Suppressor macrophage treated with lipopolysaccharide for 1 hour (primary cell): ENCODE data around the gene LUZP2.

Experiments
- DNase-seq, 3 donors: peaks; one replicate each; pipeline ENCODE4 v3.0.0-alpha.2; 2020 to 2022

The LUZP2 gene

DNA sequence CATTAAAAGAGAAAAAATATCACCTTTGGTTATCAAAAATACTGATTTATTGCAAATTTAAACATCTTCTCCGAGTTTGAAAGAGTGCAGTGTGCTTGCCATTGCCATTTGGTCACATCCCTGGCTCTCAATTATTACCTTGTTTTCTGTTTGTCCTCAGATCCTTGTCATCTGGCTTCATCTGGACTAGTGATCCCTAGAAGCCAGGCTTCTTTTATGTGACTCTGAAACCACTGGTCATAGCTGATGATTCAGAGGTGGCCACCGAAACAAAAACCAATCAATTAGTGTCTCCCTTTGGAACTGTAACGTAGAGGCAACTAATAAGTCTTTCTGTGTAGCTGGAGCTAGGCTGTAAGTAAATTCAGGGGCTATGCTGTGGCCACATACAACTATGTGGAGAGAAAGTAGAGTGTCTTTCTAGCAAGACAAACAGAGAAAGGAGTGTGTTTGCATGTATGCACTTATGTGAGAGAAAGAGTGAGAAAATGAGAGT lies 237.9 kb downstream of the LUZP2 start:
- no peak for DNase-seq

DNA sequence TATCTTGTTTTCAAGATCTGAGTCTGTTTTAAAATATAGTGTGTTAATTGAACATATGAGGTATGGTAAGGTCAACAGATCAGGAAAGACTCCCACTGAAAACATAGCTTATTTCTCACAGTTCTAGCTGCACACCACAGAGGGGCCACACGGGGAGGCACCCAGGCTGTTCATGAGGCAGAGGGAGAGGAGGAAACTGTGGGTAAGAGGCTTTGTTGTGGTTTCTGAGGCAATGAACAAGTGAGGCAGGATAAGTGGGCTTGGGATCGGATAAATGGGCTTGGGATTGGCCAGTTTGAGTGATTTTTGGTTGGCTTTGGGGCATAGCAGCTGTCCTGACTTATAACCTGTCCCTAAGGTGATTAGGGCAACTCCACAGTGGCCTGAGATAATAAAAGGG lies 242.1 kb downstream of the LUZP2 start:
- DNase-seq: no peak

DNA sequence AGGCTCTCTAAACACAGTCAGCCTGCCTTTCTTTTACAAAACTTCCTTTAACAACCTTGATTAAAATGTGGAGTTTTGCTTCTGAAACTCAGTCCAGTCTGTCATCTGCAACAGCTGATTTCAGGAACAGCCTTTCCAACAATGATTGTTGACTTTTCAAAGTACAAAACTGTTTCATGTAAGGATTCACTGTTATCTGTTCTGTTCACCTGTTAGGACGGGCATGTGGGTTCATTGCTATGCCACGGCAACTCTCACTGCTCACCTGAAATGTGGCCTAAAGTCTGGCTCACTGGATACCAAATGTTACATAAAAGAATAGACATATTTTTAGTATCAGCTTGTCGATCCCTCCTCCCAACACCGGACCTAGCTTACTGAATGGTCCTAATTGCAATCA lies 242.8 kb downstream of the LUZP2 start:
- DNase-seq: no peak

DNA sequence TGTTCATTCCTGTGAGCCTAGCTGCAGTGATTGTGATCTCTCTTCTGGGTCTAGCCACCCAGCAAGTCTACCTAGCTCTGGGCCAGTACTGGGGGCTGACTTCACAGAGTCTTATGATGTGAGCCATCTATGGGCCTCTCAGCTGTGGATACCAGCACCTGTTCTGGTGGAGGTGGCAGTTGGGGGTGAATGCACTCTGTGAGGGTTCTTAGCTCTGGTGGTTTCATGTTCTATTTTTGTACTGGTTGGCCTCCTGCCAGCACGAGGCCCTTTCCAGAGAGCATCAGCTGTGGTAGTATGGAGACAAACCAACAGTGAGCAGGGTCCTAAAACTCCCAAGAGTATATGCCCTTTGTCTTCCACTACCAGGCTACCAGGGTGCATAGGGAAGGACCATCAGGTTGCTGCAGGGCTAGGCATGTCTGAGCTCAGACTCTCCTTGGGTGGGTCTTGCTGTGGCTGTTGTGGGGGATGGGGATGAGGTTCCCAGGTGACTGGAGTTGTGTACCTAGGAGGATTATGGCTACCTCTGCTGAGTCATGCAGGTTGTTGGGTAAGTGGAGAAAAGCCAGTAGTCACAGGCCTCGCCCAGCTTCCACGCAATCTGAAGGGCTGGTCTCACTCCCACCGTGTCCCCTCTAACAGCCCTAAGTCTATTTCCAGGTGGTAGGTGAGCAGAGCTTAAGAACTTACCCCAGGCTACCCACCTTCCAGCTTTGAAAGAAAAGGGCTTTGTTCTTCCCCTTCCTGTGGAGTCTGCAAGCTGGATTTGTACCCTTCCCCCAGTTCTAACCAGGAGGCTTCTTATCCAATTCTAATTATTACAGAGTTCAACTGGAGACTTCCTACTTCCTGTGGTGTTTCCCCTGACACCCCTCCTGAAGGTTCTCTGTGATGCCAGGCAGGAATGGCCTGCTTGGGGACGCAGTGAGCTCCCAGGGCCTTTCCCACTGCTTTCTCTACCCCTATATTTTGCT lies 250.7 kb downstream of the LUZP2 start:
- peak in 1 of 3 donors; percentile 1 for DNase-seq

DNA sequence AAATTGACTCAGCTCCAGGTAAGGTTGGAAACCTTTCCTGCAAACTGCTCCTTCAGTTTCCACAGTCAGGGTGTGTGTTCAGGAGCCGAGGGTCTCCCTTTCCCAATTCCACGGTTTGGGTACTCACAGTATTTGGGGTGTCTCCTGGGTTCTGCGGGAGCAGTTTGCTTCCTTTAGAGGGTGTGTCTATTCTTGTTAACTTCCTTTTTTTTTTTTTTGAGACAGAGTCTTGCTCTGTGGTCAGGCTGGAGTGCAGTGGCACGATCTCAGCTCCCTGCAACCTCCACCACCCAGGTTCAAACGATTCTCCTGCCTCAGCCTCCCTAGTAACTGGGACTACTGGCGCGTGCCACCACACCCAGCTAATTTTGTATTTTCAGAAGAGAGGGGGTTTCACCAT lies 251.4 kb downstream of the LUZP2 start:
- DNase-seq: no peak

DNA sequence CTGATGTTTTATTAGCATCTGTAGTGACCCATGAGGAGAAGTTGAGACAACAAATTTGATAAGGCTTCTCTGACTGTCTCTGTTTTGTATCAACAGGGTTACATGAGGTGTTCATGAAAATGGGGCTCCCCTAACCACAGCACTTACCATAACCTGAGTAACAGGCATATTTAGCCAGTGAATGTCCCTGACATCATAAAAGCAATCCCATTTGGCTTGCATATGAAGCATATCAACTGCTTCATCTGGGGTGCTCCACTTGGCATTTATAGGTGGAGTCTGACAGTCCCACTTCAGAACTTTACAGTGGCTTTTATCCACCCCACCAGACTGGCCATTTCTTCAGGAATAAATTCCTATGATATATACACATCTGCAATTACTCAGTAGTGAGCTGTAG lies 257.6 kb downstream of the LUZP2 start:
- DNase-seq: no peak

DNA sequence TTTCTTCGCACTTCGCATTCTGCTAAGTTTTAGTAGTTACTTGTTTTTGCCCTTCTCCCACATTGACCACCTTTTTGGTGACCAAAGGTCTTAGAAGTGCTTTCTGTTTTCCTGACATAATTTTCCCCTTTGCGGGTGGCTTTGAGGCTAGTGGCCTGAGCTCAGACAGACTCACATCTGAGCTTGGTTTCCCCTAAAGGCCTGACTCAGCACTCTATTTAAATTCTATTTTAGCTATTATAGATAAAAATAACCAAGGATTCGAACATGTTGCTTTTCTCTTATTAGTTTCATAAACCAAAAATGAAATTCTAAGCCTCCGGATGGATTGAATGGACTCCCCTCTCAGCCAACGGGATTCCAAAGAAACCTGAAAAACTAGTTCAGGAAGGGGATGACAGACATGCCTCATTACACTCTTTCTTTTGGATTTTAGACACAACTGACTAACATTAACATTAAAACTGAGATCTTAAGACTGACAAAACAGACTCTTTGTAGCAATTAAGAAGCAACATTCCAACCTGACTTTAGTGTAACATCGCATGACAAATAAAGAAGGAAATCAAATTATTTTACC lies 258.5 kb downstream of the LUZP2 start:
- DNase-seq: no peak

DNA sequence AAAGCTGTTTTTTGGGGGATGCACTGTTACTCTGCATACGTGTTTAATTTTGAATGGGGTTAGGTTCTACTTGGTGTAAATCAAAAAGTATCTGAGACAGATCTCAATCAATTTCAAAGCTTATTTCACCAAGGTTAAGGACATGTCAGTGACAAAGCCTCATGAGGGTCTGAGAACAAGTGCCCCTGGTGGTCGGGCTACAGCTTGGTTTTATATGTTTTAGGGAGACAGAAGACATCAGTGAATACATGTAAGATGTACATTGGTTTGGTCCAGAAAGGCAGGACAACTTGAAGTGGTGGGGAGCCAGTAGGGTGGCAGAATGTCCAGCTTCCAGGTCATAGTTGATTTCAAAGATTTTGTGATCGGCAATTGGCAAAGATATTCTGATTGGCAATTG lies 262.9 kb downstream of the LUZP2 start:
- no peak for DNase-seq

DNA sequence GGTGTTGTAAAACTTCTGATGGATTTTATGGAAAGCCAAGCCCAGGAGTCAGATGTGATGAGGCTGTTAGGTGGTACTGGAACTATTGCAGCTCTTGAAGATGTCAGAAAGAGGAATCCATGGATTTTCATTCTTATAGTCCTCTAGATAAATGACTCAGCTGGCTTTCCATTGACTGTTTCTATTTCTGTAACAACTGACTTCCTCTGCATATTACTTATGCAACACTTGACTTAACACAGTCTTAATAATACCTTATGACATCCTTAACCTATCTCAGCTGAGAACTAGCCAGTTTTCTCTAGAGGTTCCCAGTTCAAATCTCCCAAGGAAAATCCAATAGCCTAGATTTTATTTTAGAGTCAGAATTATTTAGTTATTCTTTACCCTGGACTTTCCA lies 263.8 kb downstream of the LUZP2 start:
- peak; percentile 6 to 72 (median 51) for DNase-seq

DNA sequence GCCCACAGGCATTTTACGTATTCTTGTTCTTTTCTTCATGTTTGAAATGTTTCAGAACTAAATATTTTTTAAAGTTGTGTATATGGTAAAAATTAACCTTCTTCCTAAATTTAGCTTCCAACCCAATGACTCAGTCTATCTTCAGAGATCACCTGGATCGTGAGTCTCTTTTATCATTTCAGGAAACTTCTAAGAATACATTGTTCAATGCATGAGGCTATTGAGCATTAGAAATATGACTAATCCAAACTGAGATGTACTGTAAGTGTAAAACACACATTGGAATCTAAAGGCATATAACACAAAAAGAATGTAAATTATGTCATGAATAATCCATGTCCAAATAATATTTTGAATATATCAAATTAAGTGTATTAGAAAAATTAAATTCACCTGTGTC lies 265.2 kb downstream of the LUZP2 start:
- no peak for DNase-seq

DNA sequence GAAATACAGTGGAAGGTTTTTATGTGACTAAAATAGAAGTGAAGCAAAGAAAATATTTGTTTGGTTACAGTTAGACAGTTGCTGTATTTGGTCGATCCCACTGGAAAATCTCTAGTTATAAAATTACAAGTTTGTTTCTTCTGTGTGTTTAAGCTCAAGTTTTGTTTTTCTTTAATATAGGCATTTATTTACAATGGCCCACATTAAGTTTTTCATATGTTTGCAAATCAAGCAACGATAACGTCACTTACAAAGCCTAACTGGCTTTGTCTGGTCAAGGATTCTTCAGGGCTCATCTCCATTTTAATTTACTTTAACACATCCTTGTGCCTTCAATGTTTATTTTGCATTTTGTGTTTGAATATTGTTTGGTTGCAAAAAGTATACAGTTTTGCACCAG lies 270.6 kb downstream of the LUZP2 start:
- DNase-seq: no peak

DNA sequence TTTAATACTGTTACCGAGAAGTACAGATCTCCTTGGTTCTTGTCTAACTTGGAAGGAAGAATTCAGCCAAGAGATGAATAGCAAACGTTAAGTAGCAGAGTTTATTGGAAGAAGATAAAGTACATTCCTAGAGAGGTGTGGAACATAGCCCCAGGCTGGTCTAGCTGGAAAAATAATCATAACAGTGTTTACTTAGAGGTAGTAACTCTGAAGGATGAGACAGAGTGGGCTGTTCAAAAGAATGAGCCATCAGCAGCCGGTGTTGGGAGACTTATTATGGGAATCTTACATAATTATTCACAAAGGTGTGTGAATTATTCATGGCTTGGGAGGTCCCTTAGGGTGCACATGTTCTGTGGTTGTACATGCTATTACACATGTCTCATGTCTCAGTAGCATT lies 276.5 kb downstream of the LUZP2 start:
- no peak for DNase-seq

DNA sequence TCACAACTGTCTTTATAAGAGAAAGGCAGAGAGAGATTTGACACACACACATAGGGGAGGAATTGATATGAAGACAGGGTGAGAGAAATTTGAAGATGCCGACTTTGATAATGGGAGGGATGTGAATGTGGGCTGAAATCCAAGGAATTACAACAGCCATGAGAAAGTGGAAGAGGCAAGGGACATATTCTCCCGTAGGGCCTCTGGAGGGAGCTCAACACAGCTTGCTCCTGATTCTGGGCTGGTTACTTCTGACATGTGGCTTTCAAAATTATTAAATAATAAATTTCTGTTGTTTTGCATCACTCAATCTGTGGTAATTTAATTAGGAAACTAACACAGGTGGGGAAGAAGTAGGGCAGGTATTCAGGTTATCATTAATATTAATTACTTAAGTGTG lies 282.9 kb downstream of the LUZP2 start:
- DNase-seq: no peak

DNA sequence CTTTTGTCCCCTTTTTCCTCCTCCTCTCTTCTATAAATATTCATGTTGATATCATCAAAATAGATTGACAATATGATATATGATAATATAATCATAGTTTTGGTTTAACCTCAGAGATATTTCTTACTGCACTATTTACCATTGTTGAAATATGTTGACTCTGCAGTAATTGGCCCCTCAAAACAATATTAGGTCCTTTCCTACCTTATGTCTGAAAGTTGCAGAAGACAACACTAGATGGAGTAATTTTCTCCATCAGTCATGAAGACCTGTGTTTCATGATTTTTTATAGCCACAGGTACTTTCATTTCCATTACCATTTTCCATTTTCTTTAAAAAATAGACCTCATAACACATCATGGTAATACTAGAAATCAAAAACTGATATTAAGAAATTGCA lies 284.4 kb downstream of the LUZP2 start:
- no peak for DNase-seq

DNA sequence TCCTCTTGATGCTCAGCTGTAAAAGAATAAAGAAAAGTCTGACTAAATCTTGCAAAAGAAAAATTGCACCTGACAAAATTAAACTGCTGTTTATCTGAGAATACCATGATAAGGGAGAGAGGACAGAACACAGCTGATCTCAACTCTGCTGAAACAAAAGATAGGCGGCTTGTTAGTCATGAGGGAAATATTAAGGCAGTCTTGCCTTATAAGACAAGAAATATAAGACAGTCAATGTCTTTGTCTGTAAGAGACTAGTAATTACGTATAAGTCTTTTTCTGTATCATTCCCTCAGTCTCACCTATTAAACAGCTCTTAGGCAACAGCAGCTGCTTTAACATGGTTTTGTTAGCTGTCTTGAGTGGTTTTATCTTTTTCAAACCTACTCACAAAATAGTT lies 296.6 kb downstream of the LUZP2 start:
- DNase-seq: no peak

DNA sequence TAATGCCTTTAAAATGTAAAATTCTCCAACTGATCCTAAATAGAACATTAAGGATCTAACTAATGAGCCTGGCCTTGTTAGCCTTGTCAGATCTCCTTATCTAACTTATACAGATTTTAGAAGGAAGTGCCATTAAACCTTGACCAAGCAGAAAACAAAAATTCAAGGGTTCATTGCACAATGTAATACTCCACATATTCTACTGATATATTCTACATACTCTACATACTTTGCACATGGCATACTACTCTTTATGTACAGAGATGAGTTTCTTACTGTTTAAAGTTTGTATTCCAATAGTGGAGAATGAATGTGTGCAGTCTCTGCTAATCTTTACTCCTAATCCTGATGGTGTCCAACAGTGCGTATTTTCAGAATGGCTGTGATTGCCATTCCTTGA lies 297.2 kb downstream of the LUZP2 start:
- no peak for DNase-seq

DNA sequence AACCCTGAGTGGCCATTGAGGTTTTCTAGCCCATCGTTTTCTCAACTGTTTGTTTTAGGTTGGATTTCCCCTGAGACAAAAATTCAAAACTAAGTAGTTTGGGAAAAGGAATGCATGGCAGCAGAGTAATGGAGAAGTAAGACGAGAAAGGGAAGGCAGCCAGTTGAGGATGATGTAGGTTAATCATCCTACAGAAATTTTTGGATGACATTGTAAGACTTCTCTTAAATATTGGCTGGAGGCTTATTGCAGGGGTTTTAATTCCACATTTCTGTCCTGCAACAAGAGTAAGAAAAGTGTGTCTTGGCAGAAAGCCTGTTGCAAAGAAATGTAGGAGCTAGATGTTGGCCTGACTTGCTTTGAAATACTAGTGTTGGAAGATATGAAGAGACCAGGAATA lies 308.8 kb downstream of the LUZP2 start:
- DNase-seq: no peak

DNA sequence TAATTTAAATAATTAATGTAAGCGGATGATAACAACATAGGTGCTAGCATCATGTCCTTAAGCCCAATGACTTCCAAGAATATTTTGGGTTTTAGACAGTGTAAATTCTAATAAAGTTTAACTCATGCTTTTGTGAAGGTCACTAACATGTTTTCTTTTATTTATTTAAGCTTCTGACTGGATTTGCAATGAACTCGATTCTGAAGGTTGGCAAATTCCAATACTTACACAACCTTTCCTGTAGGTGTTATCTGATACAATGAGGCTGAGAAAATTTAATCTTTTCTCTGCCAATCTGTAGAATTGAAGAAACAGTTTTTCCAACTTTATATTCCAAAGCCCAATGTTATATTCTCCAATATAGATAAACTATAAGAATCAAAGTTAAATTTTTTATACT lies 311.3 kb downstream of the LUZP2 start:
- no peak for DNase-seq

DNA sequence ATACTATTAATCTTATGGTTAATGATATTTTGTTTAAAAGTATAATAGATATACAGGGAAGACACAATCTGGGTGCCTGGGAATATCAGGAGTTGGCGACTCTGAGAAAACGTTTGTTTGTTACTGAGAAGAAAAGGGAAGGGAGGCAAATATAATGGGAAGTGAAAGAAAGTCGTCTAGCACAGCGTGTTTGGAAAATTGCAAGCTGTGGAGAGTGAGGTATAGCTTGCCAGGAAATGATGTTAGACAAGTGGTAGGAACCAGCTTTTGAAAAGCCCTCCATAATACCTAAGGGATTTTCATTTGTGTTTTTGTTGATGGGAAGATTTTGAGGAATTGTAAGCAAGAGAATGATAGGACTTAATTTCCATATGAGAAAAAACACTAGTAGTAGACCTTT lies 322.2 kb downstream of the LUZP2 start:
- peak; percentile 33 to 70 (median 48) for DNase-seq

DNA sequence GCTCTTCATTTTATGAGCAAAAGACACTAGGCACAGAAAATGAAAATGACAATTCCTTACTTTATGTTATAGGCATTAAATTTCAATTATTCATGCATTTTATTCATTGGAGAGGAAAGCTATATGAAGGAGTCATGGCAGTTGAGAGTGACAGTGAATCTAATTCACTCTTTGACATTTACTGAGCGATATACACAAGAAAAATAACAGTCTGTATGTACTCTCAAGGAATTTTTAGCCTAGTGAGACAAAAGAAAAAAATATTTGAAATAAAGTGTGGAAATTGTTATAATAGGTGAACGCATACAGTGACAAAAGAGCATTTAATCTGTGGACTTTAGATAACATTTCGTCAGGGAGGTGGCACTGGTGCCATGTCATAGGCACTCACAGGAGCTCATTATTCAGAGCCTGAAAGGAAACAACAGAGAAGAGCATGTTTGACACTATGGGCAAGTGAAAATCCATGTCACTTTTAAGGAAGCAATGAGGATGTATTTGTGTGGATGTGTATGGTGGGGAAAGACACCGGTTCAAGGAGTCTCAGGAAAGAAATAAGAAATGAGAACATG lies 323.1 kb downstream of the LUZP2 start:
- DNase-seq: peak in 1 of 3 donors; percentile 4

DNA sequence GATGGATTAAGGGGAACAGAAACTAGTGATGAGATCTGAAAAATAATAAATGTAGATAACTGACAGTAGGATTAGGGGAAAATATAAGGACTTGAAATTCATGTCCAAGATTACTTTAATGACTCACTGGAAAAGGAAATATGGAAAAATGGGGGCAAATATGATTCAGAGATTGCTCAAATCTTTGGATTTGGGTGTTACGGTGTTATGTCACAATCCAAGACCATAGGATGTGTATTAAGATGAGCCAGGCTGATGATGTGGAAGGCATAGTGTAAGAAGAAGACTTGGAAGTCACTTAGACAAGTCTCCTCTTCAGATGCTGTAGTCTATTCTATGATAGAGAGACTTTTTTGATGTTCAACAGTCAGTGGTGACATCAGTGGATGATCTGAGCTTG lies 323.7 kb downstream of the LUZP2 start:
- DNase-seq: peak in 2 of 3 donors; percentile 16 to 43

DNA sequence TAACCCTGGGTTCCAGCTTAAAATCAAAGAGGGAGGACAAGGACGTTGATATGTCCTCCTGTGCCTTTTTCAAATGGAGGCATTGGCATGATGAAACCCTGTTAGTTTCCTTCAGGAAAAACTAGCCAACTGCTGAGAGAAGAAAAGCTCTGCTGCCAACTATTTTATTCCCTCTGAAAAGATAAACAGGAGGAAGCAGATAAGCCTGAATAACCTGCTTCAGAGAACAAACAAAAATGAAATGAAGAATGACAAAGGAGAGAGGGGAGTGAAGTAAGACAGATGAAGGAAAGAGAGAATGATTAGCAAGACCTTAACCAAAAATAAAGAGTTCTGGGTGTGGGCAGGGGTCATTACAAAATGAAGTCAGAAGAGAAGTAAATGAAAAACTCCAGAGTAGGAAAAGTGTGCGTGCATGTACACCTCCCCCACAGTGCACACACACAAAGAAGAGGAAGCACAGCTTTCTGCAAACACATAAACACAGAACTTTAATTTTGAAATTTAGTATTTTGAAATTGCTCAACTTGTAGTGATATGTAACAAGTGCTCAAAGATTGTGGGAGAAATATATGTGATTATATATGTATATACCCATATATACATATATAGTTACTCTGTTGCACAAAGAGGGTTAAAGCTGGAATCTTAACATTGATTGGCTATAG lies 332.2 kb downstream of the LUZP2 start:
- DNase-seq: peak; percentile 10 to 60 (median 25)

DNA sequence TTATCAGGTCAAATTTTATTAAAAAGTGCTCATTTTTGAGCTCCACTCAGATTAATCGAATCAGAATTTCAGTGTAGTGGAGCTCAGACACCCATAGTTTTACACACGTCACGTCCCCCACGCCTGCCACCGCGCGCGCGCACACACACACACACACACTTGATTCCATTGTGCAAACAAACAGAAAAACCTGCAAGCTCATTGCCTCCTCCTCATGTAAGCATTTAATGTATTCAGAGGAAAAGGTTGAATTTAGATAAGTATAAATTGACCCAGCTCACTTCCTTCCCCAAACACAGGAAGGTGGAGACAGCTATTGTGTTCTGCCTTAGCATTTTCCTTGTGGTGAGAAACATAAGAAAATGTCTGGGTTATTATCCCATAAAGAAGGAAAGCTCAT lies 336.7 kb downstream of the LUZP2 start:
- no peak for DNase-seq
